HepG2 (cell line): ENCODE measurements around the gene TRIM15. TPM values are rescaled to one million over a fixed set of nuclear protein-coding genes. Genes with fewer than 3 reads are reported as not detected.

Source experiments
- AHR ChIP-seq: IDR thresholded peaks from 2 replicates; pipeline ENCODE4 v1.6.1; 2018; ENCODE audit warnings: missing genetic modification reagents, missing compliant biosample characterization
- ELF3 ChIP-seq: IDR thresholded peaks from 2 replicates; pipeline ENCODE4 v1.6.1; 2016; ENCODE audit warnings: missing genetic modification reagents, missing compliant biosample characterization
- HNF4A ChIP-seq: sonication (generic); formaldehyde crosslinking; IDR thresholded peaks from 2 replicates; pipeline ENCODE4 v1.4.0; 2020; ENCODE audit warnings: missing genetic modification reagents
- LRRFIP1 ChIP-seq: sonication (generic); formaldehyde crosslinking; conservative IDR thresholded peaks from 2 replicates; pipeline ENCODE4 v1.4.0; 2020; ENCODE audit warnings: missing genetic modification reagents
- MAFG ChIP-seq: sonication (generic); formaldehyde crosslinking; IDR thresholded peaks from 2 replicates; pipeline ENCODE4 v1.5.1; 2020; ENCODE audit warnings: mild to moderate bottlenecking, missing genetic modification reagents
- MIER2 ChIP-seq: IDR thresholded peaks from 2 replicates; pipeline ENCODE4 v1.6.1; 2016; ENCODE audit warnings: missing biosample characterization, missing genetic modification reagents
- NR0B2 ChIP-seq: sonication (generic); formaldehyde crosslinking; IDR thresholded peaks from 2 replicates; pipeline ENCODE4 v1.4.0; 2020; ENCODE audit warnings: mild to moderate bottlenecking, missing genetic modification reagents
- SIX4 ChIP-seq: sonication (generic); formaldehyde crosslinking; IDR thresholded peaks from 2 replicates; pipeline ENCODE4 v1.4.0; 2020; ENCODE audit warnings: missing genetic modification reagents
- SMYD3 ChIP-seq: sonication (generic); formaldehyde crosslinking; IDR thresholded peaks from 2 replicates; pipeline ENCODE4 v1.8.1; 2023; ENCODE audit warnings: mild to moderate bottlenecking, missing genetic modification reagents
- THAP8 ChIP-seq: sonication (generic); formaldehyde crosslinking; IDR thresholded peaks from 2 replicates; pipeline ENCODE4 v1.5.1; 2020; ENCODE audit warnings: missing genetic modification reagents, mild to moderate bottlenecking, borderline replicate concordance
- ZBTB49 ChIP-seq: sonication (generic); formaldehyde crosslinking; IDR thresholded peaks from 2 replicates; pipeline ENCODE4 v1.4.0; 2020; ENCODE audit warnings: missing genetic modification reagents, borderline replicate concordance
- ZFP36L2 ChIP-seq: sonication (generic); formaldehyde crosslinking; IDR thresholded peaks from 2 replicates; pipeline ENCODE4 v1.4.0; 2020; ENCODE audit warnings: missing genetic modification reagents
- ZNF652 ChIP-seq: IDR thresholded peaks from 2 replicates; pipeline ENCODE4 v1.6.1; 2016; ENCODE audit warnings: low read depth, borderline replicate concordance
- ZXDC ChIP-seq: sonication (generic); formaldehyde crosslinking; IDR thresholded peaks from 2 replicates; pipeline ENCODE4 v1.5.0; 2020; ENCODE audit warnings: mild to moderate bottlenecking, missing genetic modification reagents
- polyA plus RNA-seq, 8 experiments: library from polyadenylated mRNA; depleted of rRNA in 3 of 8; stranded (reverse) in 7 of 8; unstranded in 1 of 8; fragments of >200 nt; fragmentation: Illumina TruSeq in 4 of 8; extraction: Trizol in 4 of 8; gene quantifications; 2 replicates each; pipeline versions ENCODE4 v1.2.1 to v1.2.3, GENCODE V29; 2011 to 2016; ENCODE audit warnings: low read depth in 4 of 8, missing spikeins in 1 of 8, mixed read lengths in 1 of 8; ENCODE audit not compliant: insufficient read depth in 1 of 8
- total RNA-seq, 5 experiments: library from RNA; depleted of rRNA; stranded (reverse); fragments of >200 nt; fragmentation: Illumina TruSeq; extraction: Trizol; gene quantifications; 2 replicates each; pipeline ENCODE4 v1.2.3, GENCODE V29; 2016; ENCODE audit warnings: low read depth in 1 of 5
- TF ChIP-seq, protein P1 (sequence below): sonication (generic); formaldehyde crosslinking; conservative IDR thresholded peaks from 2 replicates; pipeline ENCODE4 v1.8.0; 2022; ENCODE audit warnings: mild to moderate bottlenecking, moderate library complexity, missing genetic modification reagents

TRIM15 gene
- total and polyA plus RNA-seq, 2 of the 13 experiments (the other 11 are each of a cell fraction or from before 2014, with no cell fraction given): 35.1 to 38.2 TPM

DNA sequence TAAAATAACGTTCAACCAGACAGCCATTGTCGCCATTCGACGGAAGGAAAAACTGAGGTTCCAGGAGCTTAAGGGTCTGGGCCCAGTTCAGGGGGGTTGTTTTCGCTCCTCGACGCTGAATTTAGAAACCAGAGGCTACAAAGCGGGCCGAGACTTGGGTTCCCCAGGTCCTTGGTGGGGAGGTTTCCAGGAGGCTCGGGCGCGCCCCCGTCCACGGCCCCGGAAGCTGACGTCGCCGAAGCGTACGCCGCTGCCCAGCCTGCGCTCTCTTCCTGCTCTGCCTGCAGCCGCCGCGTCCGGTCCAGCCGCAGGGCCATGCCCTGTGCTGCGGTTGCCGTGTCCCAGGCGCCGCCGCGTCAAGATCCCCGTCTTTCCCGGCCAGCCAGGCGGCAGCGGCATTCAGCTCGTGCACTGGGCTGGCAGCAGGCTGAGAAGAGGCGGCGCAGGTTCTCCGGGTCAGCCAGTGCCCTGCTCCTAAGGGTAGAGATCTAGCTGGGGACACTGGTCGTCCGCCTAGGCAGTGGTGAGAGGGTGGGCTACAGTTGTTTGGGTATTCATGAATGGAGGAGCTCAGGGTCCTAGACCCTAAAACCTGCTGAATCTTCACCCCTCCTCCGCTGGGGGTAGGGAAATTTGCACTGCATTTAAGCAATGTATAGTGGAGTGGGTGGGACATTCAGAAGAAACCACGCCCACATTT lies 50.8 kb downstream of the TRIM15 start (continued):
- TF ChIP-seq ZBTB49: no peak
- TF ChIP-seq NR0B2: peak; percentile 96
- TF ChIP-seq SIX4 (CRISPR knock-in tag): no peak; the same call in 1 of the 2 replicates
- peak; percentile 53 for TF ChIP-seq HNF4A
- TF ChIP-seq ZNF652 (CRISPR knock-in tag): no peak
- TF ChIP-seq ZFP36L2 (CRISPR knock-in tag): peak; percentile 39; the same call in 1 of the 2 replicates
- peak; percentile 59; the same call in 1 of the 2 replicates for TF ChIP-seq MIER2 (CRISPR knock-in tag)
- TF ChIP-seq LRRFIP1 (CRISPR knock-in tag): no peak
- TF ChIP-seq ZXDC (CRISPR knock-in tag): peak; percentile 79
- TF ChIP-seq THAP8 (CRISPR knock-in tag): no peak; the same call in 1 of the 2 replicates
- peak; percentile 44; the same call in 1 of the 2 replicates for TF ChIP-seq AHR
- no peak for TF ChIP-seq MAFG (CRISPR knock-in tag)
- TF ChIP-seq SMYD3 (CRISPR knock-in tag): 0 out of 2 replicates have a peak, but pooled peaks have one; percentile 31
- TF ChIP-seq, protein P1, sequence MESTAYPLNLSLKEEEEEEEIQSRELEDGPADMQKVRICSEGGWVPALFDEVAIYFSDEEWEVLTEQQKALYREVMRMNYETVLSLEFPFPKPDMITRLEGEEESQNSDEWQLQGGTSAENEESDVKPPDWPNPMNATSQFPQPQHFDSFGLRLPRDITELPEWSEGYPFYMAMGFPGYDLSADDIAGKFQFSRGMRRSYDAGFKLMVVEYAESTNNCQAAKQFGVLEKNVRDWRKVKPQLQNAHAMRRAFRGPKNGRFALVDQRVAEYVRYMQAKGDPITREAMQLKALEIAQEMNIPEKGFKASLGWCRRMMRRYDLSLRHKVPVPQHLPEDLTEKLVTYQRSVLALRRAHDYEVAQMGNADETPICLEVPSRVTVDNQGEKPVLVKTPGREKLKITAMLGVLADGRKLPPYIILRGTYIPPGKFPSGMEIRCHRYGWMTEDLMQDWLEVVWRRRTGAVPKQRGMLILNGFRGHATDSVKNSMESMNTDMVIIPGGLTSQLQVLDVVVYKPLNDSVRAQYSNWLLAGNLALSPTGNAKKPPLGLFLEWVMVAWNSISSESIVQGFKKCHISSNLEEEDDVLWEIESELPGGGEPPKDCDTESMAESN (CRISPR knock-in tag): peak; percentile 89
- TF ChIP-seq ELF3 (CRISPR knock-in tag): peak; percentile 92
